Measurements from ENCODE around the gene N4BP2.
"Not testable (repeated sequence)": the region's sequence is repeated elsewhere in the genome, so short reads cannot be mapped to it uniquely, and the experiment has no call there.

Gene N4BP2

GRCh38 chr4:40056716-40057585, at the start of gene N4BP2:
TSS of gene N4BP2 (plus strand) at chr4:40056850. CDS start at chr4:40097341, 40,491 bp downstream.
- peak; percentile 72 for DNase-seq

- DNase-seq = no peak
Measured at GRCh38 chr4:40016007-40016406, 40.6 kb upstream of the N4BP2 start.

- DNase-seq = no peak
Measured at GRCh38 chr4:40020221-40020620, 36.4 kb upstream of the N4BP2 start.

- not testable (repeated sequence) for DNase-seq
Measured at GRCh38 chr4:40021116-40021515, 35.5 kb upstream of the N4BP2 start.

- not testable (repeated sequence) for DNase-seq
Measured at GRCh38 chr4:40024049-40024448, 32.6 kb upstream of the N4BP2 start.

GRCh38 chr4:40032785-40033184, 23.9 kb upstream of the N4BP2 start:
- DNase-seq = no peak

- DNase-seq = no peak
Measured at GRCh38 chr4:40033613-40034012, 23.0 kb upstream of the N4BP2 start.

- no peak for DNase-seq
Measured at GRCh38 chr4:40038977-40039376, 17.7 kb upstream of the N4BP2 start.

GRCh38 chr4:40040908-40041307, 15.7 kb upstream of the N4BP2 start:
- no peak for DNase-seq

GRCh38 chr4:40043786-40044185, 12.9 kb upstream of the N4BP2 start:
- DNase-seq = no peak

GRCh38 chr4:40046311-40046980, 10.2 kb upstream of the N4BP2 start:
- peak; percentile 50 for DNase-seq

- DNase-seq = no peak
Measured at GRCh38 chr4:40053161-40053560, 3.5 kb upstream of the N4BP2 start.

- DNase-seq = peak; percentile 30
Measured at GRCh38 chr4:40055511-40055862, 1.2 kb upstream of the N4BP2 start.

GRCh38 chr4:40055863-40056715, 561 bp upstream of the N4BP2 start:
- peak; percentile 47 for DNase-seq

- DNase-seq = peak; percentile 79
Measured at GRCh38 chr4:40057586-40058091, 989 bp downstream of the N4BP2 start.

GRCh38 chr4:40058121-40058520, 1.5 kb downstream of the N4BP2 start:
- DNase-seq = no peak

- no peak for DNase-seq
Measured at GRCh38 chr4:40058854-40059253, 2.2 kb downstream of the N4BP2 start.

GRCh38 chr4:40059362-40059761, 2.7 kb downstream of the N4BP2 start:
- DNase-seq = no peak

- DNase-seq = no peak
Measured at GRCh38 chr4:40065010-40065409, 8.4 kb downstream of the N4BP2 start.

GRCh38 chr4:40066651-40067050, 10.0 kb downstream of the N4BP2 start:
- no peak for DNase-seq

GRCh38 chr4:40070387-40070786, 13.7 kb downstream of the N4BP2 start:
- DNase-seq = no peak

GRCh38 chr4:40086421-40086820, 29.8 kb downstream of the N4BP2 start:
- no peak for DNase-seq

- no peak for DNase-seq
Measured at GRCh38 chr4:40087799-40088366, 31.2 kb downstream of the N4BP2 start.

All from stimulated activated CD4-positive, alpha-beta T cell treated with anti-CD3 and anti-CD28 coated beads, Interleukin-1b, Interleukin-23, amount 100 ng/mL, for 48 hours (primary cell).